Activated CD8-positive, alpha-beta memory T cell treated with anti-CD3 and anti-CD28 coated beads for 4 hours (primary cell): ENCODE results near the gene CSNK1A1.
"Not testable (repeated sequence)": the region's sequence is repeated elsewhere in the genome, so short reads cannot be mapped to it uniquely, and the experiment has no call there.

ENCODE experiments used
- DNase-seq, 2 donors: peaks; one replicate each; pipeline ENCODE4 v3.0.0-alpha.2; 2020; ENCODE audit warnings: low read depth in 2 of 2

The CSNK1A1 gene

DNA sequence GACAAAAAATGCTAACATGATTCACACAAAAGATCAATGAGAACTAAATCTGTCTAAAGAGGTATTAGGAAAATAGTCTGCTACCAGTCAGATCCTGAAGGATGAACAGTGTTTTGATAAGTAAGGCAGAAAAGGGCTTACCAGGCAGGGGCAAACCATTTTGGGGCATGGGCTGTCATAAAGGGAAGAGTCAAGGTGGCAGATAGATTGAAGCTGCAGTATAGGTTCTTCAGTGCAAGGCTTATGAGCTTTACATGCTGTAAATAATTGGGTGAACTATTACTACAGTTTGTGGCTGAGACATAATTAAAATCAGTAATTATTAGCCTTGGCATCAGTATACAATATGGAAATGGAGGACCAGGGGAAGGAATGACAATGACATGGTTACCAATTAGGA lies 21.8 kb downstream of the CSNK1A1 start:
- DNase-seq, result no peak

DNA sequence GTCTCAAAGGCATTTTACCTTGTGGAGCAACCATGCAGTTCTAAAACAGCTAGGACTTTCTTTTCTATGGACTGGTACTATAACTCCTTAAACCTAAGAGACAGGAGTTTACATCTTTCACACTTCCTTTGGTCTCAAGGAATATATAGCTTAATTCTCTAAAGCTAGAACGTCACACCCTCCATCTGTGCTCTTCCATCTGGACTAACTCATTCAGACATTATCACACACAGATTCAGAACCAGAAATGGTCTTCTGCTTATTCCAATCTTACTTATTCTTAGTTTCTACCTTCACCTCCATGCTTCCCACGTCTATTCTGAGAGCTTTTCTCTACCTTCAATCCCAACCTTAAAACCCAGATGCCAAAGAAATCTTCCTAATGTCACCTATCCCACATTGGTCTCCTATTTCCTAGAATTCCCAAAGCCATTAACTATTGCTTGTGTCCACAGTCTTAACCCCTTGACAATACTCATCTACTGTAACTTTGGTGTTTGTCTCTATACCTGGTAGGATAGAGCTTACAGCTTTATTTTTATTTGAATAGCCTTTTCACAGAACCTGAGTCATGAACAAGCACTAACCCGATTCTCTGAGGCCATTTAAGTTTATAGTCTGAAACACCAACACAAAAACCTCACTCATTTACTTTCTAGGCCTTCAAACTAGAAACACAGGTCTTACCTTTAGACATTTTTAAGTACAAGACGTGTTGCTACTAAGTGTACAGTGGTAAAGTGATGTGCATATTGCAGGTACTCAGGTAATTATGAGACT lies 22.8 kb downstream of the CSNK1A1 start:
- no peak for DNase-seq

DNA sequence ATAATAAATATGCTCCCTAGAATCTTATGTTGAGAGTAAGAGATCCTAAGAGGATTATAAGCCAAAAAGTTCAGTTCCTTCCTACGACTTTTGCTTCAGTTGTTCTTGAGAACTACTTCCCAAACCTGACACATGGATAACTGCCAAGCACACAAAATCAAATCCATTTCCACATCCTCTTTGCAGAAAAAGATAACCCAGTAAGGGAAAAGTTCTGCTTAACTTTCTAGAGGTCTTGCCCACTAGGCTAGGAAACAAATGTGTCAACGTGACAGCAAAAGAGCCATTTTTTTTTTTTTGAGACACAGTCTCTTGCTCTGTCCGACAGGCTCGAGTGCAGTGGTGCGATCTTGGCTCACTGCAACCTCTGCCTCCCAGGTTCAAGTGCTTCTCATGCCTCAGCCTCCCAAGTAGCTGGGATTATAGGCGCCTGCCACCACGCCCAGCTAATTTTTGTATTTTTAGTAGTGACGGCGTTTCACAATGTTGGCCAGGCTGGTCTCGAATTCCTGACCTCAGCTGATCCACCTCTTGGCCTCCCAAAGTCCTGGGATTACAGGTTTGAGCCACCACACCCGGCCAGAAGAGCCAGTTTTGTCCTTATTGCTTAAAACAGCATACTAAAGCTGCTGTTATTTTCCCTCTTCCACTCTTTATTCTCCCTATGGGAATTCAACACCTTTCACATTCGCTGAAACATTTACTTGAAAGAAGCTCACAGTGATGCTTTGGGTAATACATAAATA lies 24.2 kb downstream of the CSNK1A1 start:
- no peak for DNase-seq

DNA sequence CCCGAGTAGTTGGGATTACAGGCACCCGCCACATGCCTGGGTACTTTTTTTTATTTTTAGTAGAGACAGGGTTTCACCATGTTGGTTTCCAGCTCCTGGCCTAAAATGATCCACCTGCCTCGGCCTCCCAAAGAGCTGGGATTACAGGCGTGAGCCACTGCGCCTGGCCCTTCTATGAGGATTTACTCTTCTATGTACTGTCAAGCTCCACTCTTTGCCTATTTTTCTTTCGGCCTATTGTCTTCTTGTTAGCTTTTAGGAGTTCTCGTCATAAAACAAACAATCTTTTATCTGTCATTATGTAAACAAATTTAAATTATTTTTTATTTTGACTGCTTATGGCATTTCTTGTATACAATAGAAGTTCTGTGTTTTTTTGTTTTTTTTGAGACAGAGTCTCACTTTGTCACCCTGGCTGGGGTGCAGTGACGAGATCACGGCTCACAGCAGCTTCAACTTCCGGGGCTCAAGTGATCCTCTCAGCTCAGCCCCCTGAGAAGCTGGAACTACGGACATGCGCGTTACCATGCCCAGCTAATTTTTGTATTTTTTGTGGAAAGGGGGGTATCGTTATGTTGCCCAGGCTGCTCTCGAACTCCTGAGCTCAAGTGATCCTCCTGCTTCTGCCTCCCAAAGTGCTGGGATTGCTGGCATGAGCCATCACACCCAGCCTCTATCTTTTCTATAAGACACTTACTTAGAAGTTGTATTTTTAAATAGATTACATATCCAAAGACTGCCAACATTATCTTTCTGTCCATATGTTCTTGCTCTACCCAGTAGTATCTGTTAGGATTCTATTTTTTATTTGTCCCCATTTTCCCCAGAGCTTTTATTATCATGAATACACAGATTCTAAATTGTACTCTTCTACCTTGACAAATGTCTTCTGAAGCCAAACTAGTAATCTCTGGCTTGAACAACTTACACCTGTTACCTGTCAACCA lies 29.2 kb downstream of the CSNK1A1 start:
- DNase-seq, result no peak

- no peak for DNase-seq
These were observed 31.6 kb downstream of the CSNK1A1 start for GRCh38 chr5:149519601-149520000.

GRCh38 chr5:149518620-149519019 lies 32.6 kb downstream of the CSNK1A1 start:
- DNase-seq, result no peak

GRCh38 chr5:149517461-149518122 lies 33.6 kb downstream of the CSNK1A1 start:
- DNase-seq, result no peak

- no peak for DNase-seq
These were observed 36.7 kb downstream of the CSNK1A1 start for GRCh38 chr5:149514512-149514911.

DNA sequence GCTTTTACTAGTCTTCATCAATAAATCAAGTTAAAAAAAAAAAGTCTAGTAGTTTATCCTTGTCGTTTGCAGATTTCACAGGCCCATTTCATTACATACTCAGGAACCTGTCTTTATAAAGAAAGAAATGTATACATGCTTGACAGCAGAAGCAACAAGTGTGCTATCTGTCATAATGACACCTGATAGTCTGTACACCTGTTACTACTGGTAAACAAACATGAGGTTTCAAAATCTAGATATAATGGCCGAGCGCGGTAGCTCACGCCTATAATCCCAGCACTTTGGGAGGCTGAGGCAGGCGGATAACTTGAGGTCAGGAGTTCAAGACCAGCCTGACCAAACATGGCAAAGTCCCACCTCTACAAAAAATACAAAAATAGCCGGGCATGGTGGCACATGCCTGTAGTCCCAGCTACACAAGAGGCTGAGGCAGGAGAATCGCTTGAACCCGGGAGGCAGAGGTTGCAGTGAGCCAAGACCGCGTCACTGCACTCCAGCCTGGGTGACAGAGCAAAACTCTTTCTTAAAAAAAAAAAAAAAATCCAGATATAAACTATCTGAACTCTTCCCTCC lies 37.8 kb downstream of the CSNK1A1 start:
- not testable (repeated sequence) for DNase-seq

DNA sequence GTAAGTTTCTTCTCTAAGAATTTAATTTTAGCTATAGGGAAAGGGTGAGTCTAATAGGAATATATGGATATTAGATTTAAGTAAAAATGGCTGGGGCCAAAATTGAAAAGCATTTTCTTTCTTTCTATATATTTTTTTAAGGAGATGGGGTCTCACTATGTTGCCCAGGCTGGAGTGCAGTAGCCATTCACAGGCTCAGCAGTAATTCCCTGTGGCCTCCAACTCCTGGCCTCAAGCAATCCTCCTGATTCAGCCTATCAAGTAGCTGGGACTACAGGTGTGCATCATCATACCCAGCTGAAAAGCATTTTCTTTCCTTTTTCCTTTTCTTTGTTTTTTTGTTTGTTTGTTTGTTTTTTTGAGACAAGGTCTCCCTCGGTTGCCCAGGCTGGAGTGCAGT lies 41.1 kb downstream of the CSNK1A1 start:
- DNase-seq, result no peak

DNA sequence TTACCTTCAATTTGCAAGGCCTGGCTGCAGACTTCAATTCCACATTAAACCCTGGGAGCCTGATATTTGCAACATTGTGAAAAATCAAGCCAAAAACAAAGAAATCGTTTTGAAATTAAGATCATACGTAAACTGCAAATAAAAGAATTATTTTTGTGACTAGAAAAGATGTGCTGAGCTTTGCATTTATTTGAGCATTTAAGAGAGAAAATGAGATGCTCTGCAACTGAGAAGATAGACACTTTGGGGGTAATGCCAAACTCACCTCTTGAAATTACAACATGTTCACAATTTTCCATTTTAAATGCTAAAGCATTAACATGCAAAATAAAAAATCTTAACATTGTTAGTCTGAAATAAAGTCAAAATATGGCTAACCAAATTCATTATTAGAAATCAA lies 46.6 kb downstream of the CSNK1A1 start:
- no peak for DNase-seq

GRCh38 chr5:149503006-149503405 lies 48.2 kb downstream of the CSNK1A1 start:
- no peak for DNase-seq

DNA sequence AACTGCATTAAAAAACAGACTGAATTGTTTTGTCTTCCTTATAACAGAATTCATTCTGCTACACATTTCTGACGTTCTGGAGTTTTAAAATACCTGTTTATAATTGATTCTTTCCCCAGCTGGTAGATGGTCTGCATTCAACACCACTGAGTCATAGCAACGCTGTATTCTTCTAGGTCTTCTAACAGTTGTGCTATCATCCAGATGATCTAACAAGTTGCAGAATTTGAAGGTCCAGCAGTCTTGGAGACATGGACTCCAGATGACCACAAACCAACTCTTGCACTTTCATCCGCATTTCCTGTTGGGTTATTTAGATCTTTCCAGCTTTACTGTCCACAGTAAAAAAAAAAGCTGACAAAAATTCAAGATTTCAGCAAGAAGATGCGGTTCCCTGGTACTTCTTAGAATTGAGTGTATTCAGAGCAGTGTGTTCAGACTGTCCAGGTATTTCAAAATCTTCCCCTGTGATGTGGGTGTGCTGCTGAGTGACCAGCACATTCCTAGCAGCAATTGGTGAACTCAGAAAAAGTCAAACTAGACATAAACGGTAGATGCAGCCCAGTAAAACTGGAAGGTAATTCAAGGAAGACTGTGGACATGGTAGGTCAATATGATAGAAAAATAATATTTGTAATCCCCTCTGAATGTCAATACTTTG lies 50.2 kb downstream of the CSNK1A1 start:
- DNase-seq, result no peak

DNA sequence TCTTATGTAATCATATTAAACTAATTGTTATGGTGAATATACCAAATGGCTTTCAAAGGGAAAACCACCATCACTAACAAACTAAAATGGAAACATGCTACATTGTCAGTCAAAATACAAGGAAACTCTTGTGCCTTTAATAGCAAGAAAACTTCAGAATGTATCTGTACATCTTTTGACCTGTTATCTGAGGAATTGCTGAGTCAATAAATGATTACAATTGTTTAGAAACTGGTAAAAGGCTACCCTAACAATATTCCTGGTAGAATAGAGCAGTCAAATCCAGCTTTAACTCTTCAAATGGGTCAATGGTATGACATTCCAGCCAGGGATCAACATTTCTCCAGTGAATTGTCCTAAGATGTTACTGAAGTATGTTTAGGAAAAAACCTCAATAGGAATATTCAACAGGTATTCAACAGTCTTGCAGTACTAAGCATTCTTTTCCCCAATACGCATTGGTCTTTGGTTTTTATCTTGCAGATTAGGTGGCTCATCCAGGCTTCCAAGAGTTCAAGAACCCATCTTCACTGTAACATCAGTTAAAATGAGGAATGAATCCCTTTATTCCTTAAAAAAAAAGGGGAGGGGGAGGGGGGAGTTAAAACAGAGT lies 52.4 kb downstream of the CSNK1A1 start:
- no peak for DNase-seq

DNA sequence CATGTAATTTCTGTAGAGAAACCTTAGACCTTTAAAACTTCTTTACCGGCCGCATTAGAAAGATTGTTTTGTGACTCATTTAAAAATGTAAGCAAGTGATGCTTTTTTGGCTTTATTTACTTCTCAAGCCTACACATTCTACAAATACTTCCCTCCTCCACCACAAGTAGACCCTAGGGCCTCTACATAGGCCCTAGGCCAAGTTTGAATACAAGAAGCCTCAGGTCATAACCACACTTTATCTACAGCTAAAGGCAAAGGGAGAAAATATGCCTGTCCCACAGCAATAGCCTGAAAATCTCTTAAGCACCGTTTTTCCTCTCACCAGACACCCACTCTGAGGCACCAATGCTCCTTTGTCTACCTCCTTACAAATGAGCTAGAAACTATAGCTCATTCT lies 53.9 kb downstream of the CSNK1A1 start:
- DNase-seq, result no peak

DNA sequence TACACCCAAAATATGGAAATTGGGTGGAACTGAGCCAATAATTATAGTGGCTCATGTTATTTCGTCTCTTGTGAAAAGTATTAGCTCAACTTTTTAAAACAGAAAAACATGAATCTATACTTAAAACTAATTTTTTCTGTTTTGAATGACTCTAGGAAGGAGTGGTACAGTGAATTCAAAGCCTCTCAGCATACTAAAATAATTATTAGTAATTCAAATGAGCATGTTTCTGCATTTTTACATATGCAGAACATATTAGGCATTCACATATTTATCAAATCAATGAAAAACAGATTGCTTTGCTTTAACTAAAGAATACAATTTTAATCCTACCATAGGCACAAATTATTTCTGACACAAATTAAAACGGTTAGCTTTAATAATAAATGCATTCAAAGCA lies 54.3 kb downstream of the CSNK1A1 start:
- no peak for DNase-seq

GRCh38 chr5:149496166-149496565 lies 55.1 kb downstream of the CSNK1A1 start:
- DNase-seq, result no peak

DNA sequence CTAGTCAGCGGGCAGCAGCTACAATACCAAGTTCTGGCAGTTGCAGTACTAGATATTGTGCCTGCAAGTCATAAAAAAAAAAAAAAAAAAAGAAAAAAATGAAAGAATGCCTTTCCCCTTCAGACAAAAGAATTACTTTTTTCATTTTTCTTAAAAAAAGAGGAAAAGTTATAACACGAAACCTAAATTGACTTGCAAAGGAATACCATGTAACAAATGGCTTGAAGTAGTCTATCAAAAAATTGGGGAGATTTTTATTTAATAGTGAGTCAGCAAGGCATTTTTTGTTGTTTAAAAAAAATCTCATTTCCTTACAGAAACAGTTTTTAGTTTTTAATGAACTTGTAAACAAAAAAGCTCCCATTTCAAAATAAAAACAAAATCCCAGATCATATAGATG lies 55.6 kb downstream of the CSNK1A1 start:
- DNase-seq, result no peak

DNA sequence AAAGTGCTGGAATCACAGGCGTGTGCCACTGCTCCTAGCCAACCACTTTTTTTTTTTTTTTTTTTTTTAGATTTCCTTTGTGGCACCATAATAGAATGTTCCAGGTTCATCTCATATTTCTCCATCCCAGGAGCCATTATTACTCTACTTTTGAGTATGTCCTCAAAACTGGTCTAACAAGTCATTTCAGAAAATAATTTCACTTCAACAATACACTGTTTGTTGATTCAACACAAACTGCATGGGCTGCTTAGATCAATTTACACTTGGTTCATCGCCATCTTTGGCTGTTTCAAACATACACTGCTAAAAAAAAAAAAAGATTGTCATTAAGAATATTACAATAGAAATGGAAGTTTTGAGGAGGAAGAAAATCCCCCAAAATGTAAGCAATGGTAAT lies 57.9 kb downstream of the CSNK1A1 start:
- no peak for DNase-seq

DNA sequence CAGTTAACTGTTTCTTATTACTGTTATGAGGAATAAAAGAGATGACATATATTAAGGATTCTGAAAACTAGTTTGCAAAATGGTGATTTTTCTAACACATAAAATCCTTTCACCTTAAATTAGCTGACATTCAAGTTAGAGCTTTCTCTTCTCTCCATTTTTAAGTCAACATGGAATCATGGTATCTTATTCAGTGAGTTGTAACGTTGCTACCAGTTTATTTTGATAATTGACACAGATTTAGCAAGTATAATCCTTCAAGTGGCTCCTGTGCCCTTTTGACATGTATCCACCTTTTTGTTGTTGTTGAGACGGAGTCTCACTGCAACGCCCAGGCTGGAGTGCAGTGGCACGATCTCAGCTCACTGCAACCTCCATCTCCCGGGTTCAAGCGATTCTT lies 58.5 kb downstream of the CSNK1A1 start:
- DNase-seq, result no peak
